Thyroid gland (tissue), 4 donors: Measurements from ENCODE around the gene HES4.

ENCODE experiments used
- POLR2A ChIP-seq, 2 donors: fragments of 450-650 bp; IDR thresholded peaks; one replicate each; pipeline ENCODE4 v1.6.1; 2017; ENCODE audit warnings: antibody characterized with exemption in 2 of 2, mild to moderate bottlenecking in 2 of 2, moderate library complexity in 1 of 2
- TF ChIP-seq, protein P1 (sequence below), 6 experiments: fragments of 200-600 bp in 3 of 6; fragments of 450-650 bp in 3 of 6; sonication (generic) in 3 of 6; IDR thresholded peaks; one replicate each; pipeline ENCODE4 v1.5.1; 2016 to 2019; ENCODE audit warnings: antibody characterized with exemption in 6 of 6, mild to moderate bottlenecking in 2 of 6, inconsistent platforms in 1 of 6, moderate library complexity in 1 of 6

DNA sequence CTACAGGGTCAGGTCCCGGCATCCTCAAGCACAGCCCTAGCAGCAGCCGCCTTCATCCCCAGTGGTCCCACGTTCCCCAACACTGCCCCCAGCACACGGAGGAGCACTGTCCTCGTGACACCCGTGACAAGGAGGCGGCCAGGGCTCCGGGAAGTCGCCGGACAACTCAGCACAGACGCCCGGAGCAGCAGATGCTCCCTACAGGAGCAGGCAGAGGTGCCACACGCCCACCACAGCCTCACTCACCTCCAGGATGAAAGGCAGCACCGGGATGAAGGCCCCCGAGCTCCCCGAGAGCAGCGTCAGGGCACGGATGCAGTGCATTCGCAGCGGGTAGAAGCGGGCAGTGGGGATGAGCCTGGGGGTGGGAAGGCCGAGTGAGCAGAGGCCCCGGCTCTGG is 49.0 kb downstream of the HES4 start:
- TF ChIP-seq, protein P1, sequence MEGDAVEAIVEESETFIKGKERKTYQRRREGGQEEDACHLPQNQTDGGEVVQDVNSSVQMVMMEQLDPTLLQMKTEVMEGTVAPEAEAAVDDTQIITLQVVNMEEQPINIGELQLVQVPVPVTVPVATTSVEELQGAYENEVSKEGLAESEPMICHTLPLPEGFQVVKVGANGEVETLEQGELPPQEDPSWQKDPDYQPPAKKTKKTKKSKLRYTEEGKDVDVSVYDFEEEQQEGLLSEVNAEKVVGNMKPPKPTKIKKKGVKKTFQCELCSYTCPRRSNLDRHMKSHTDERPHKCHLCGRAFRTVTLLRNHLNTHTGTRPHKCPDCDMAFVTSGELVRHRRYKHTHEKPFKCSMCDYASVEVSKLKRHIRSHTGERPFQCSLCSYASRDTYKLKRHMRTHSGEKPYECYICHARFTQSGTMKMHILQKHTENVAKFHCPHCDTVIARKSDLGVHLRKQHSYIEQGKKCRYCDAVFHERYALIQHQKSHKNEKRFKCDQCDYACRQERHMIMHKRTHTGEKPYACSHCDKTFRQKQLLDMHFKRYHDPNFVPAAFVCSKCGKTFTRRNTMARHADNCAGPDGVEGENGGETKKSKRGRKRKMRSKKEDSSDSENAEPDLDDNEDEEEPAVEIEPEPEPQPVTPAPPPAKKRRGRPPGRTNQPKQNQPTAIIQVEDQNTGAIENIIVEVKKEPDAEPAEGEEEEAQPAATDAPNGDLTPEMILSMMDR (IDR thresholded peaks at IDR 0.05): no peak
- TF ChIP-seq POLR2A (IDR thresholded peaks at IDR 0.05): no peak
